ENCODE results near the gene TMEM59.

DNA sequence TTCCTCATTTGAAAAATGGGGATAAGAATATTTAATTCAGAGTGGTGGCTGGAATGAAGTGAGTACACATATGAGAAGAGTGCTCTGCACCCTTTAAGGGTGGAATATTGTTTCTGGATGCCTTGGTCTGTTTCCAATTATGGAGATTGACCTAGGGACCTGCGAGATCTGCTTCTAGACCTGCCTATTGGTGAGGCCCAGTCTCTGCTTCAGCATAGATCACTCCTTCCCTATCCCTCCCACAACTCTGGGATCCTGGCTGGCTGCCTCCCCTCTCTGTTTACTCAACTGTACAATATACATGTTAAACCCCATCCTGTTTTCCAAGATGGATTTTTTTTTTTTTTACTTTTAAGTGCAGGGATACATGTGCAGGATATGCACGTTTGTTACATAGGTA, 28.6 kb downstream of the TMEM59 start:
- TF ChIP-seq, protein P1, sequence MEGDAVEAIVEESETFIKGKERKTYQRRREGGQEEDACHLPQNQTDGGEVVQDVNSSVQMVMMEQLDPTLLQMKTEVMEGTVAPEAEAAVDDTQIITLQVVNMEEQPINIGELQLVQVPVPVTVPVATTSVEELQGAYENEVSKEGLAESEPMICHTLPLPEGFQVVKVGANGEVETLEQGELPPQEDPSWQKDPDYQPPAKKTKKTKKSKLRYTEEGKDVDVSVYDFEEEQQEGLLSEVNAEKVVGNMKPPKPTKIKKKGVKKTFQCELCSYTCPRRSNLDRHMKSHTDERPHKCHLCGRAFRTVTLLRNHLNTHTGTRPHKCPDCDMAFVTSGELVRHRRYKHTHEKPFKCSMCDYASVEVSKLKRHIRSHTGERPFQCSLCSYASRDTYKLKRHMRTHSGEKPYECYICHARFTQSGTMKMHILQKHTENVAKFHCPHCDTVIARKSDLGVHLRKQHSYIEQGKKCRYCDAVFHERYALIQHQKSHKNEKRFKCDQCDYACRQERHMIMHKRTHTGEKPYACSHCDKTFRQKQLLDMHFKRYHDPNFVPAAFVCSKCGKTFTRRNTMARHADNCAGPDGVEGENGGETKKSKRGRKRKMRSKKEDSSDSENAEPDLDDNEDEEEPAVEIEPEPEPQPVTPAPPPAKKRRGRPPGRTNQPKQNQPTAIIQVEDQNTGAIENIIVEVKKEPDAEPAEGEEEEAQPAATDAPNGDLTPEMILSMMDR (conservative IDR thresholded peaks at IDR 0.05 in 1 of 2, IDR thresholded peaks at IDR 0.05 in 1 of 2; ENCODE audit: extremely low read depth in 1 of 2, insufficient read depth in 1 of 2, low read depth in 1 of 2, low read length in 2 of 2): no peak
- no peak for TF ChIP-seq EZH2 (IDR thresholded peaks at IDR 0.05; ENCODE audit: borderline replicate concordance, low read length)

All from mammary epithelial cell (primary cell).